K562 (cell line): Measurements from ENCODE around the gene SEMA5A. TPM values are rescaled to one million over a fixed set of nuclear protein-coding genes. Genes with fewer than 3 reads are reported as not detected.

ENCODE experiments used
- ATAC-seq: fragments of 200-7000 bp; cut with Tn5 transposase; 3 replicates; pipeline ENCODE4 v1.9.1; 2020; ENCODE audit warnings: moderate library complexity
- BruUV-seq: library from RNA; stranded (reverse); fragments of 400-500 nt; replicated peaks from 2 replicates; lab custom pipeline; 2021; lab: Mats Ljungman, UMichigan
- CTCF ChIA-PET: fragments of 300-600 bp; formaldehyde crosslinking; extraction: SDS; loops from one replicate; lab custom pipeline; 2021; ENCODE audit warnings: low intra/inter-chr PET ratio; lab: Yijun Ruan, JAX
- POLR2A ChIA-PET: fragments of 300-600, 350-650 bp; sonication (Branson Sonifier 250); formaldehyde crosslinking; extraction: SDS; loops from one replicate; lab custom pipeline; 2021; ENCODE audit warnings: antibody characterized with exemption, inconsistent platforms; lab: Yijun Ruan, JAX
- DNase-seq, 4 experiments: peaks; one replicate each; pipeline versions ENCODE4 v3.0.0 to v3.0.0-alpha.2; 2011 to 2018; ENCODE audit warnings: low spot score in 3 of 4, mixed read lengths in 3 of 4; ENCODE audit errors: extremely low read depth in 1 of 4
- FAIRE-seq: peaks from 2 replicates; lab custom pipeline; 2011; peaks lifted over from hg19 to GRCh38; lab: Jason Lieb, UNC
- H2AFZ ChIP-seq: 2 replicates; pipeline ENCODE4 v1.6.0; 2011; ENCODE audit warnings: low read depth, low read length, control low read depth, inconsistent platforms
- H3K27ac ChIP-seq: fragments of 200-600 bp; 3 replicates; pipeline ENCODE4 v1.8.0; 2011; ENCODE audit warnings: low read depth, mild to moderate bottlenecking, control low read depth, inconsistent platforms, low read length, moderate library complexity, mixed read lengths; ENCODE audit errors: extremely low read depth
- H3K27me3 ChIP-seq, 2 experiments: fragments of 300-600 bp in 1 of 2; 2 replicates in 1 of 2; 3 replicates in 1 of 2; pipeline versions ENCODE4 v1.6.0 to v1.8.0; 2011; ENCODE audit warnings: inconsistent platforms in 2 of 2, low read length in 2 of 2, mild to moderate bottlenecking in 1 of 2, mixed read lengths in 1 of 2, moderate library complexity in 1 of 2; ENCODE audit not compliant: control insufficient read depth in 2 of 2, insufficient read depth in 2 of 2
- H3K36me3 ChIP-seq: fragments of 300-600 bp; 3 replicates; pipeline ENCODE4 v1.8.0; 2011; ENCODE audit warnings: mild to moderate bottlenecking, low read length, inconsistent platforms; ENCODE audit not compliant: control insufficient read depth, insufficient read depth
- H3K4me1 ChIP-seq, 2 experiments: fragments of 200-600 bp in 1 of 2; replicated peaks in 1 of 2; 2 replicates in 1 of 2; 3 replicates in 1 of 2; pipeline versions ENCODE4 v1.5.1 to v1.8.0; 2011; ENCODE audit warnings: inconsistent platforms in 2 of 2, low read length in 2 of 2, mild to moderate bottlenecking in 1 of 2, mixed read lengths in 1 of 2, moderate library complexity in 1 of 2; ENCODE audit not compliant: control insufficient read depth in 2 of 2, insufficient read depth in 2 of 2
- H3K4me2 ChIP-seq: 2 replicates; pipeline ENCODE4 v1.6.1; 2011; ENCODE audit warnings: low read length, control low read depth, inconsistent platforms, mixed read lengths; ENCODE audit not compliant: insufficient read depth
- H3K4me3 ChIP-seq: fragments of 200-600 bp; sonication (generic), shearing (Covaris generic); 2 replicates; pipeline ENCODE4 v1.5.1; 2016; ENCODE audit warnings: control low read depth, inconsistent platforms
- H3K79me2 ChIP-seq: fragments of 200-600 bp; 3 replicates; pipeline ENCODE4 v1.8.0; 2011; ENCODE audit warnings: low read length, inconsistent platforms; ENCODE audit not compliant: control insufficient read depth, insufficient read depth
- H3K9ac ChIP-seq, 2 experiments: 2 replicates each; pipeline versions ENCODE4 v1.6.0 to v1.6.1; 2011; ENCODE audit warnings: low read depth in 2 of 2, low read length in 2 of 2, control low read depth in 1 of 2, inconsistent platforms in 1 of 2, mild to moderate bottlenecking in 1 of 2, mixed read lengths in 1 of 2; ENCODE audit not compliant: insufficient read depth in 1 of 2
- H3K9me1 ChIP-seq: one replicate; pipeline ENCODE4 v1.6.0; 2011; ENCODE audit warnings: inconsistent platforms, mild to moderate bottlenecking, low read length, moderate library complexity; ENCODE audit not compliant: control insufficient read depth, insufficient read depth
- H3K9me3 ChIP-seq: replicated peaks from 2 replicates; pipeline ENCODE4 v1.5.1; 2011; ENCODE audit warnings: low read depth, low read length, inconsistent platforms; ENCODE audit not compliant: control insufficient read depth, insufficient read depth
- H4K20me1 ChIP-seq: replicated peaks from 2 replicates; pipeline ENCODE4 v1.6.1; 2011; ENCODE audit warnings: low read length, inconsistent platforms, mixed read lengths; ENCODE audit not compliant: control insufficient read depth, insufficient read depth
- FOSL1 ChIP-seq: fragments of 200-800 bp; sonication (Bioruptor generic); conservative IDR thresholded peaks from 2 replicates; pipeline ENCODE4 v1.6.1; 2016; ENCODE audit warnings: missing genetic modification characterization, missing compliant biosample characterization
- FOXA3 ChIP-seq, 2 experiments: fragments of 450-650 bp in 1 of 2; sonication (generic) in 1 of 2; formaldehyde crosslinking; IDR thresholded peaks in 1 of 2; conservative IDR thresholded peaks in 1 of 2; 2 replicates each; pipeline versions ENCODE4 v1.4.0 to v1.8.0; 2020 to 2022; ENCODE audit warnings: mild to moderate bottlenecking in 2 of 2, missing genetic modification reagents in 1 of 2
- HDAC3 ChIP-seq: fragments of 450-650 bp; IDR thresholded peaks from 2 replicates; pipeline ENCODE4 v1.6.1; 2018; ENCODE audit warnings: borderline replicate concordance, mild to moderate bottlenecking, moderate library complexity; ENCODE audit not compliant: partially characterized antibody
- MYBL2 ChIP-seq, 2 experiments: fragments of 450-650 bp in 1 of 2; sonication (generic) in 1 of 2; formaldehyde crosslinking in 1 of 2; IDR thresholded peaks; 2 replicates each; pipeline versions ENCODE4 v1.6.1 to v1.8.1; 2017 to 2022; ENCODE audit warnings: borderline replicate concordance in 1 of 2, inconsistent platforms in 1 of 2, low read depth in 1 of 2, mild to moderate bottlenecking in 1 of 2, missing genetic modification reagents in 1 of 2, moderate library complexity in 1 of 2
- RNF2 ChIP-seq: sonication (generic); IDR thresholded peaks from 2 replicates; pipeline ENCODE4 v1.6.1; 2016
- WGBS: fragments of 100-300 bp; shearing (Covaris generic); methylation state at CpG from one replicate; pipeline ENCODE4 v1.1.6; 2016; ENCODE audit warnings: low coverage, mixed read lengths; ENCODE audit not compliant: insufficient coverage; ENCODE audit errors: missing lambda C conversion rate; 5-methylcytosine and 5-hydroxymethylcytosine counted together
- in situ Hi-C: fragments of 300-500 bp; cut with MboI; formaldehyde crosslinking; loops from 4 replicates; pipeline ENCODE4 v1.15.0; 2018; ENCODE audit warnings: inconsistent platforms, mixed read lengths
- intact Hi-C: fragments of 100-400 bp; cut with micrococcal nuclease; formaldehyde crosslinking; loops from 2 replicates; pipeline ENCODE4 v1.14.2; 2022
- polyA plus RNA-seq, 8 experiments: library from polyadenylated mRNA; depleted of rRNA in 4 of 8; stranded (reverse) in 5 of 8; unstranded in 3 of 8; fragments of >200 nt; fragmentation: Nextera tagmentation in 2 of 8; fragmentation: Illumina TruSeq in 1 of 8; extraction: Ambion mirVana in 2 of 8; extraction: Trizol in 1 of 8; gene quantifications; 2 replicates each; pipeline versions ENCODE4 v1.2.1 to v1.2.3, GENCODE V29; 2011 to 2014; ENCODE audit warnings: inconsistent platforms in 1 of 8, missing spikeins in 1 of 8
- total RNA-seq, 7 experiments: library from RNA; depleted of rRNA in 6 of 7; stranded (reverse); fragments of >200 nt in 6 of 7; fragmentation: Illumina TruSeq in 2 of 7; extraction: Trizol in 2 of 7; gene quantifications; 2 replicates each; pipeline versions ENCODE4 v1.2.1 to v1.2.3, GENCODE V29; 2011 to 2021; ENCODE audit warnings: low replicate concordance in 1 of 7

SEMA5A gene
- total and polyA plus RNA-seq, 9 of the 15 experiments (the other 6 are each of a cell fraction or from before 2014, with no cell fraction given) = 0.02 TPM; not detected in 8

GRCh38 chr5:9151684-9152427, 394.0 kb downstream of the SEMA5A start:
- H3K4me3 ChIP-seq = no peak overlapping the region
- no peaks in the 10 kb centered on the region for H3K27me3 ChIP-seq
- H3K9me1 ChIP-seq = no peaks in the 10 kb centered on the region
- no peaks in the 10 kb centered on the region for H4K20me1 ChIP-seq
- POLR2A ChIA-PET = no interaction called here
- TF ChIP-seq RNF2 (no peak), FOSL1 (tag) (no peak), FOXA3 (CRISPR knock-in tag; conservative IDR thresholded peaks at IDR 0.05 in 1 of 2, IDR thresholded peaks at IDR 0.05 in 1 of 2) (no peak), HDAC3 (no peak)
- in situ Hi-C loops (no loop called here), intact Hi-C loops (no loop called here)
- H3K27ac ChIP-seq = no peak overlapping the region
- no peaks in the 10 kb centered on the region for H3K36me3 ChIP-seq
- FAIRE-seq = no peak
- no peak for DNase-seq
- no peaks in the 10 kb centered on the region for H3K4me1 ChIP-seq
- no peak for ATAC-seq
- 1% methylated on average over 6 of the region's 6 CpGs for WGBS
- no peak overlapping the region for H2AFZ ChIP-seq
- no peak overlapping the region for H3K4me2 ChIP-seq
- H3K9ac ChIP-seq = no peak overlapping the region
- CTCF ChIA-PET = no interaction called here
- no TSS peak for BruUV-seq
- H3K79me2 ChIP-seq = no peaks in the 10 kb centered on the region
- H3K9me3 ChIP-seq = no peaks in the 10 kb centered on the region

DNA sequence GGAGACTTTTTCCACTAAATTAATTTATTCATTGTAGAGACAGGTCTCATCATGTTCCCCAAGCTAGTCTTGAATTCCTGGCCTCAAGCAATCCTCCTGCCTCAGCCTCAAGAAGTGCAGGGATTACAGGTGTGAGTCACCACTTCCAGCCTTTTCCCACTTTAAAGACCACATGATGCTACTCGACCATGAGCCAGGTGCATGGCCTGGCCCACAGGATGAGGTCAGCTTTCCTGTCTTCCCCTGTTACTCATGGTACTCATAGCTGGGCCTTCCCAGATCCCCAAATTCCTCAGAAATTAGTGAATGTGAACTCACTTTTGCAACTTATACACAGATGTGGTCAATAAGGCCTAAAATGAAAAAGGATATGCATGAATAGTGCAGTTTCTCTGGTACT, 395.9 kb downstream of the SEMA5A start:
- Histone ChIP-seq H4K20me1 (no peaks in the 10 kb centered on the region), H3K4me1 (no peaks in the 10 kb centered on the region), H3K4me3 (no peak overlapping the region), H3K4me2 (no peak overlapping the region), H3K27me3 (no peaks in the 10 kb centered on the region), H3K9me1 (no peaks in the 10 kb centered on the region), H3K36me3 (no peaks in the 10 kb centered on the region), H3K9me3 (no peaks in the 10 kb centered on the region), H3K79me2 (no peaks in the 10 kb centered on the region), H2AFZ (no peak overlapping the region), H3K9ac (no peak overlapping the region), H3K27ac (no peak overlapping the region)
- TF ChIP-seq MYBL2 (IDR thresholded peaks at IDR 0.05; ENCODE audit: low read depth) (no peak), MYBL2 (CRISPR knock-in tag; IDR thresholded peaks at IDR 0.05; ENCODE audit: borderline replicate concordance) (no peak)
- POLR2A ChIA-PET = interaction anchor here (1.0 to 1.7 kb wide), 2 partner anchors 13 to 33 kb away, joined by 3 to 4 read pairs; no protein-coding TSS in a partner anchor
- intact Hi-C loops = no loop called here
- DNase-seq (no peak), ATAC-seq (no peak), FAIRE-seq (no peak)
- CTCF ChIA-PET = no interaction called here
- WGBS = 0% methylated on average over 1 of the region's 1 CpG
- no TSS peak for BruUV-seq
- in situ Hi-C loops = no loop called here
